Left ventricle myocardium inferior (tissue), 1 donor: Measurements from ENCODE around the gene TSHZ2. TPM values are rescaled to one million over a fixed set of nuclear protein-coding genes. Genes with fewer than 3 reads are reported as not detected.

ENCODE experiments used
- DNase-seq: peaks from one replicate; pipeline ENCODE4 v3.0.0-alpha.2; 2020
- H3K27ac ChIP-seq: fragments of 200-600 bp; replicated peaks from 2 replicates; pipeline ENCODE4 v1.8.0; 2021
- H3K27me3 ChIP-seq: fragments of 200-600 bp; 2 replicates; pipeline ENCODE4 v1.8.0; 2021; ENCODE audit warnings: low read depth
- H3K36me3 ChIP-seq: fragments of 200-600 bp; 2 replicates; pipeline ENCODE4 v1.8.0; 2021
- H3K4me1 ChIP-seq: fragments of 200-600 bp; 2 replicates; pipeline ENCODE4 v1.8.0; 2021
- H3K4me3 ChIP-seq: fragments of 200-600 bp; 2 replicates; pipeline ENCODE4 v1.8.0; 2021; ENCODE audit warnings: mild to moderate bottlenecking, moderate library complexity
- H3K9me3 ChIP-seq: fragments of 200-600 bp; replicated peaks from 2 replicates; pipeline ENCODE4 v1.8.0; 2021
- intact Hi-C: fragments of 100-400 bp; cut with micrococcal nuclease; formaldehyde crosslinking; loops from one replicate; pipeline ENCODE4 v1.11.0; 2022
- total RNA-seq: library from RNA; stranded (reverse); fragmentation: NEBNext Ultra II Directional; extraction: Animal tissue kit (Norgen Biotek cat#: 25700); gene quantifications from one replicate; pipeline ENCODE4 v1.2.1, GENCODE V29; 2021
- TF ChIP-seq, protein P1 (sequence below): fragments of 200-600 bp; IDR thresholded peaks from 2 replicates; pipeline ENCODE4 v1.8.0; 2021; ENCODE audit warnings: antibody characterized with exemption, mild to moderate bottlenecking, borderline replicate concordance
- donor health status: DM: no; HTN: yes; CAD: no; lungs with severe emphysema.

Gene TSHZ2
- total RNA-seq, 1 donor from 2014 or later = 3.1 TPM

DNA sequence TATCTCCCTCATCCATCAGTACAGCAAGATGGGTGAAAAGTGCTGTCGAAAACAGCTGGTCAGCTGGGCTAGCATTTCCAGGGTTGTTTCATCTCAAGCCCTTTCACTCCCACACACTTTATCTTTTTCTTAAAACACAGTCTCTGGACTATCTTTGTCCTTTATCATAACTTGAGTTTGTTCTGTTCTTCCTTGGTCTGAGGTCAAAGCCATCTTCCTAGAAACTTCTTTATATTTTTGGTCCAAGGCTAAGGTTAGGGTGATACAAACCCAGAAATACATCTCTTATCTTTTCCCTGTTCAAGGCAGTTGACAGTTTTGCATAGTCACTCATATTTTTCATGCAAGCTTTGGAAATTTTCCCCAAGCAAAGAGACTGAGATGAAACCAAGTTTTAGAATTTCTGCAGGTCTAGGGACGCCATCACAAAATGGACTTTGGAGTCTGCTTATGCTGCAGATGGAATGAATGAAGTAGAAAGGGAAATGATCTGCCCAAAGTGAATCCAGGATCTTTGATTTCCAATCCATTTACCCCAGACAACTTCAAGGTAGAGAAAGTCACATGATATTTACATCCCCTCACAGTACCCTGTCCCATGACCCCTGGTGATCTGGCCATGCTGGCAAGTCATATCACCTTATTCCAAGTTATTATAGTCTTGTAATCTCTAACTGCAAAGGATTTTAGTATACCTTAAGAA lies 324.4 kb downstream of the TSHZ2 start:
- DNase-seq = no peak
- no peak overlapping the region for H3K27ac ChIP-seq
- intact Hi-C loops = no loop called here
- no peaks in the 10 kb centered on the region for H3K27me3 ChIP-seq
- H3K4me1 ChIP-seq = peaks cover 7% of the 10 kb centered on the region
- no peaks in the 10 kb centered on the region for H3K9me3 ChIP-seq
- TF ChIP-seq, protein P1, sequence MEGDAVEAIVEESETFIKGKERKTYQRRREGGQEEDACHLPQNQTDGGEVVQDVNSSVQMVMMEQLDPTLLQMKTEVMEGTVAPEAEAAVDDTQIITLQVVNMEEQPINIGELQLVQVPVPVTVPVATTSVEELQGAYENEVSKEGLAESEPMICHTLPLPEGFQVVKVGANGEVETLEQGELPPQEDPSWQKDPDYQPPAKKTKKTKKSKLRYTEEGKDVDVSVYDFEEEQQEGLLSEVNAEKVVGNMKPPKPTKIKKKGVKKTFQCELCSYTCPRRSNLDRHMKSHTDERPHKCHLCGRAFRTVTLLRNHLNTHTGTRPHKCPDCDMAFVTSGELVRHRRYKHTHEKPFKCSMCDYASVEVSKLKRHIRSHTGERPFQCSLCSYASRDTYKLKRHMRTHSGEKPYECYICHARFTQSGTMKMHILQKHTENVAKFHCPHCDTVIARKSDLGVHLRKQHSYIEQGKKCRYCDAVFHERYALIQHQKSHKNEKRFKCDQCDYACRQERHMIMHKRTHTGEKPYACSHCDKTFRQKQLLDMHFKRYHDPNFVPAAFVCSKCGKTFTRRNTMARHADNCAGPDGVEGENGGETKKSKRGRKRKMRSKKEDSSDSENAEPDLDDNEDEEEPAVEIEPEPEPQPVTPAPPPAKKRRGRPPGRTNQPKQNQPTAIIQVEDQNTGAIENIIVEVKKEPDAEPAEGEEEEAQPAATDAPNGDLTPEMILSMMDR = no peak
- H3K36me3 ChIP-seq = no peaks in the 10 kb centered on the region
- H3K4me3 ChIP-seq = no peak overlapping the region

DNA sequence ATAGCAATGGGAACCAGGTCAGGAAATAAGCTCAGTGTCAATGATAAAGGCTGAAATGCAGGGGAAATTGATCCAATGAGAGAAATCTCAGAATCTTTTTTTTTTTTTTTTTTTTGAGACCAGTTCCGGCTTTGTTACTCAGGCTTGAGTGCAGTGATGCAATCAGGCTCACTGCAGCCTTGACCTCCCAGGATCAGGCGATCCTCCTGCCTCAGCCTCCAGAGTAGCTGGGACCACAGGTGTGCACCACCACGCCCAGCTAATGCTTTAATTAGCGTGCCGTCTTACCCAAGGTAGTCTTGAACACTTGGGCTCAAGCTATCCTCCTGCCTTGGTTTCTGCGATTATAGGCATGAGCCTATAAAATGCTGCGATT lies 325.0 kb downstream of the TSHZ2 start:
- TF ChIP-seq, protein P1 = no peak
- no peaks in the 10 kb centered on the region for H3K27me3 ChIP-seq
- H3K4me3 ChIP-seq = no peak overlapping the region
- H3K27ac ChIP-seq = no peak overlapping the region
- H3K4me1 ChIP-seq = peaks cover 7% of the 10 kb centered on the region
- intact Hi-C loops = no loop called here
- no peak for DNase-seq
- no peaks in the 10 kb centered on the region for H3K36me3 ChIP-seq
- H3K9me3 ChIP-seq = no peaks in the 10 kb centered on the region

DNA sequence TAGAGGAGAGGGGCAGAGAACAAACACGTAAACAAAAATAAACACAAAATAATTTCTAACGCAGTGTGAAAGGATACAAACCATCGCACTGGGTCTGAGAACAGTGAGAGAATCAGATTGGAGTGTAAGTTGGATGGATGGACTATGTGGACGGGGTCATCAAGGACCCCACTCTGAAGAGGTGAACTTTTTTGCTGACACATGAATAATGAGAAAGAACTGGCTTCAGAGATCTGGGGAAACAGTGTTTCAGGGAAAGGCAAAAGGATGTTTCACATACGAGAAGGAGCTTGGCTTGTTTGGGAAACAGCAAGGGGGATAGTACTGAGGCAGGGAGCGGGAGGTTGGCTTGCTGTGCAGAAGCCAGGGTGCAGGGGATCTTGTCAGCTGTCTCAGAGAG lies 326.1 kb downstream of the TSHZ2 start:
- H3K36me3 ChIP-seq = no peaks in the 10 kb centered on the region
- intact Hi-C loops = no loop called here
- peaks cover 7% of the 10 kb centered on the region for H3K4me1 ChIP-seq
- H3K27me3 ChIP-seq = no peaks in the 10 kb centered on the region
- H3K4me3 ChIP-seq = no peak overlapping the region
- H3K9me3 ChIP-seq = no peaks in the 10 kb centered on the region
- TF ChIP-seq, protein P1 = no peak
- no peak for DNase-seq
- no peak overlapping the region for H3K27ac ChIP-seq

DNA sequence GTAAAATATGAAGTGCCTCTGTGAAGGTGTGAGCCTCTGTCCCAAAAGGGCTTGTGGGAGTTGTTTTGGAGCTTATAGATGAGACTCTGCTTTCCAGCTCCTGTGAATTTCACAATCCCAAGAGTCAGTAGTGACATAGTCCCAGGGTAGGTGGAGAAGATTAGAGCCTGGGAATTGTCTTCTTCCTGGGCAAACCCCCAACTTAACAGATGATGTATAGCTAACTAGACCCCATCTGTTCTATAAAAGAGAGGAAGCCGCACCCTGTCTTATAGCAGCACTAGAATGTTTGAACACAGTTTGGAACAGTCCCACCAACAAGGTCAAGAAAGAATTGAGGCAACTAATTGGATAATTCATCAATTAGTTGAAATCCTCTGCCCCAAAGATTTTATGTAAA lies 326.8 kb downstream of the TSHZ2 start:
- intact Hi-C loops = no loop called here
- Histone ChIP-seq H3K4me3 (no peak overlapping the region), H3K36me3 (no peaks in the 10 kb centered on the region), H3K4me1 (peaks cover 7% of the 10 kb centered on the region), H3K27ac (no peak overlapping the region), H3K9me3 (no peaks in the 10 kb centered on the region), H3K27me3 (no peaks in the 10 kb centered on the region)
- TF ChIP-seq, protein P1 = no peak
- DNase-seq = no peak

DNA sequence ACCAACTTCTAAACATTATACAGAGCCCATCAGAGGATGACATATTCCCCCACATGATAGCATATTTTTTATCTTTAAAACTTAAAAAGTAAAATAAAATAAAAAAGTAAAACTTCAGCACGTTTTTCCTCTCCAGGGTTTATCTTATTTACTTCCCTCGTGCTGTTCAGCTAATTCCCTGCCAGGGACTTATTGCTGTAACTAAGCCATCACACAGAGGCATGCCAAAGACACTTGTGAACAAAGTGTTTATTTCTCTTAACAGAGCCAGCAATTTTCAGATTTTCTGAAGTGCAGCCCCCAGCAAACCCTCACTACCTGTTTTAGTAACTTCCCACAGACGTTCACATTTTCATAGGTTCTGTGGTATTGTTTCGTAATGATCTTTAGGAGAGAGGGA lies 327.7 kb downstream of the TSHZ2 start:
- no peaks in the 10 kb centered on the region for H3K9me3 ChIP-seq
- no peaks in the 10 kb centered on the region for H3K36me3 ChIP-seq
- peaks cover 7% of the 10 kb centered on the region for H3K4me1 ChIP-seq
- H3K27ac ChIP-seq = no peak overlapping the region
- H3K4me3 ChIP-seq = no peak overlapping the region
- no peaks in the 10 kb centered on the region for H3K27me3 ChIP-seq
- TF ChIP-seq, protein P1 = no peak
- no peak for DNase-seq
- intact Hi-C loops = no loop called here
